MM.1S (cell line): ENCODE data around the gene CASZ1.

Source experiments
- DNase-seq: peaks from one replicate; pipeline ENCODE4 v3.0.0-alpha.2; 2015
- H2AFZ ChIP-seq: fragments of 300-600 bp; sonication (generic); 2 replicates; pipeline ENCODE4 v1.6.0; 2016; ENCODE audit warnings: antibody characterized with exemption, low read length
- H3F3A ChIP-seq: fragments of 300-600 bp; sonication (generic); 2 replicates; pipeline ENCODE4 v1.6.1; 2016; ENCODE audit warnings: mild to moderate bottlenecking, antibody characterized with exemption, low read length, moderate library complexity, mixed read lengths; ENCODE audit not compliant: insufficient read depth
- H3K27ac ChIP-seq: fragments of 300-600 bp; sonication (generic); 2 replicates; pipeline ENCODE4 v1.5.1; 2016; ENCODE audit warnings: mild to moderate bottlenecking, low read length
- H3K27me3 ChIP-seq: fragments of 300-600 bp; sonication (generic); replicated peaks from 2 replicates; pipeline ENCODE4 v1.6.0; 2016; ENCODE audit warnings: low read length; ENCODE audit not compliant: insufficient read depth
- H3K36me3 ChIP-seq: fragments of 300-600 bp; sonication (generic); replicated peaks from 2 replicates; pipeline ENCODE4 v1.6.1; 2016; ENCODE audit warnings: mild to moderate bottlenecking, low read length, mixed read lengths; ENCODE audit not compliant: insufficient read depth
- H3K4me1 ChIP-seq: fragments of 300-600 bp; sonication (generic); 2 replicates; pipeline ENCODE4 v1.6.1; 2016; ENCODE audit warnings: low read length, mixed read lengths
- H3K4me2 ChIP-seq: fragments of 300-600 bp; sonication (generic); 2 replicates; pipeline ENCODE4 v1.6.0; 2016; ENCODE audit warnings: low read depth, low read length
- H3K4me3 ChIP-seq: fragments of 300-600 bp; sonication (generic); 2 replicates; pipeline ENCODE4 v1.5.1; 2016; ENCODE audit warnings: low read length, mixed read lengths
- H3K79me2 ChIP-seq: fragments of 300-600 bp; sonication (generic); 2 replicates; pipeline ENCODE4 v1.6.1; 2016; ENCODE audit warnings: mixed run types, low read length, mixed read lengths
- H3K9ac ChIP-seq: fragments of 300-600 bp; sonication (generic); 2 replicates; pipeline ENCODE4 v1.6.1; 2016; ENCODE audit warnings: low read length, mixed read lengths
- H3K9me2 ChIP-seq: fragments of 300-600 bp; sonication (generic); replicated peaks from 2 replicates; pipeline ENCODE4 v1.6.1; 2016; ENCODE audit warnings: mild to moderate bottlenecking, low read length, mixed read lengths; ENCODE audit not compliant: insufficient read depth
- H3K9me3 ChIP-seq: fragments of 300-600 bp; sonication (generic); replicated peaks from 2 replicates; pipeline ENCODE4 v1.6.1; 2016; ENCODE audit warnings: mild to moderate bottlenecking, low read length, mixed read lengths; ENCODE audit not compliant: insufficient read depth
- H4K20me1 ChIP-seq: fragments of 300-600 bp; sonication (generic); 2 replicates; pipeline ENCODE4 v1.6.1; 2016; ENCODE audit warnings: mild to moderate bottlenecking, low read length, moderate library complexity, mixed read lengths; ENCODE audit not compliant: insufficient read depth
- EZH2 ChIP-seq: fragments of 300-600 bp; sonication (generic); optimal IDR thresholded peaks from 2 replicates; pipeline ENCODE3; 2017; ENCODE audit warnings: low read depth, mild to moderate bottlenecking, antibody characterized with exemption, low read length, mixed read lengths
- EZH2phosphoT487 ChIP-seq: fragments of 300-600 bp; sonication (generic); IDR thresholded peaks from 2 replicates; pipeline ENCODE4 v1.6.1; 2018; ENCODE audit warnings: antibody characterized with exemption, low read length
- TF ChIP-seq, protein P1 (sequence below): fragments of 300-600 bp; sonication (generic); IDR thresholded peaks from 2 replicates; pipeline ENCODE4 v1.5.1; 2016; ENCODE audit warnings: antibody characterized with exemption, low read length, mixed read lengths

Gene CASZ1

DNA sequence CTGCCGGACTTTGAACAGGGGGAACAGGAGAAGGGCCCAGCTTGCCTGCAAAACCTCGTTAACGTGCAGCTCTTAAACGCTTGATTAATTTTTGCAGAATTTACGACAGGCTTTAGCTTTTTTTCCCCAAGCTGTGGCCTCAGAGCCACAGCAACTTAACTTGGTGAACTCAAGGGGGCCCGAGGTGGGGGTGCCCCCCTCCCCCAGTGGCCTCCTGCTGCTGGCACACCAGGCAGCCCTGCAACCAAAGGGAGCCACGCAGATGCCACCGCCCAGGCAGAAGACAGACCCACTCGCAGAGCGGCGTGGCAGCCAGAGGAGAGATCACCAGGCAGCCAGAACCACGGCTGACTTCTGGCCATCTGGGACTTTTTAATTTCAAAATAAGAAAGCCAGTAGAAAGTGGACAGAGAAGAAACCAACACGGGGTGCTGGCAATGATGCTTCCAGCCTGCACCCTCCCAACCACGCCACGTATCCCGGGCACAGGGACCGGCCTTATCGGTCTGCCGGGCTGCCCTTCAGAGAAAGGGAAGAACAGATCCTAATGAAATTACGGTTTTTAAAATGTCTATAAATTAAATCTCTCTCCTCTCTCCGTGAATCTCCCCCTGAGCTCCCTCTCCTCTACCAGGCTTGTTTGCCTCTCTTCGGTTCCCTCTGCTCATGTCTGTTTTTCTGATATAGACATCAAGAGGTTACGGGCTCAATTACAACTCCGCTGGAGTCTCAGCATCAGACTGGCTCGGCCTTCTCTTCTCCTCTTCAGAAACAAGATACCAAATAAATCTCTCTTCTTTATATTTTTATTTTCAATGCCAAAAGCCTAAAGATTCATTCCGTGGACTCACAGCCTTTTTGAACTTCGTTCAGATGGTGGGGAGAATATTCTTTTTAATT lies 6.4 kb downstream of the CASZ1 start:
- H3K27me3 ChIP-seq: peaks cover 95% of the 10 kb centered on the region
- no peak overlapping the region for H3K27ac ChIP-seq
- TF ChIP-seq, protein P1, sequence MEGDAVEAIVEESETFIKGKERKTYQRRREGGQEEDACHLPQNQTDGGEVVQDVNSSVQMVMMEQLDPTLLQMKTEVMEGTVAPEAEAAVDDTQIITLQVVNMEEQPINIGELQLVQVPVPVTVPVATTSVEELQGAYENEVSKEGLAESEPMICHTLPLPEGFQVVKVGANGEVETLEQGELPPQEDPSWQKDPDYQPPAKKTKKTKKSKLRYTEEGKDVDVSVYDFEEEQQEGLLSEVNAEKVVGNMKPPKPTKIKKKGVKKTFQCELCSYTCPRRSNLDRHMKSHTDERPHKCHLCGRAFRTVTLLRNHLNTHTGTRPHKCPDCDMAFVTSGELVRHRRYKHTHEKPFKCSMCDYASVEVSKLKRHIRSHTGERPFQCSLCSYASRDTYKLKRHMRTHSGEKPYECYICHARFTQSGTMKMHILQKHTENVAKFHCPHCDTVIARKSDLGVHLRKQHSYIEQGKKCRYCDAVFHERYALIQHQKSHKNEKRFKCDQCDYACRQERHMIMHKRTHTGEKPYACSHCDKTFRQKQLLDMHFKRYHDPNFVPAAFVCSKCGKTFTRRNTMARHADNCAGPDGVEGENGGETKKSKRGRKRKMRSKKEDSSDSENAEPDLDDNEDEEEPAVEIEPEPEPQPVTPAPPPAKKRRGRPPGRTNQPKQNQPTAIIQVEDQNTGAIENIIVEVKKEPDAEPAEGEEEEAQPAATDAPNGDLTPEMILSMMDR: no peak
- TF ChIP-seq EZH2 (no peak), EZH2phosphoT487 (no peak)
- H3K9me2 ChIP-seq: no peaks in the 10 kb centered on the region
- no peak overlapping the region for H2AFZ ChIP-seq
- no peak overlapping the region for H3K9ac ChIP-seq
- no peak overlapping the region for H3K4me2 ChIP-seq
- no peak for DNase-seq
- H3K9me3 ChIP-seq: no peaks in the 10 kb centered on the region
- no peaks in the 10 kb centered on the region for H4K20me1 ChIP-seq
- no peaks in the 10 kb centered on the region for H3K79me2 ChIP-seq
- no peak overlapping the region for H3K4me3 ChIP-seq
- H3F3A ChIP-seq: no peaks in the 10 kb centered on the region
- no peaks in the 10 kb centered on the region for H3K36me3 ChIP-seq
- H3K4me1 ChIP-seq: no peaks in the 10 kb centered on the region

DNA sequence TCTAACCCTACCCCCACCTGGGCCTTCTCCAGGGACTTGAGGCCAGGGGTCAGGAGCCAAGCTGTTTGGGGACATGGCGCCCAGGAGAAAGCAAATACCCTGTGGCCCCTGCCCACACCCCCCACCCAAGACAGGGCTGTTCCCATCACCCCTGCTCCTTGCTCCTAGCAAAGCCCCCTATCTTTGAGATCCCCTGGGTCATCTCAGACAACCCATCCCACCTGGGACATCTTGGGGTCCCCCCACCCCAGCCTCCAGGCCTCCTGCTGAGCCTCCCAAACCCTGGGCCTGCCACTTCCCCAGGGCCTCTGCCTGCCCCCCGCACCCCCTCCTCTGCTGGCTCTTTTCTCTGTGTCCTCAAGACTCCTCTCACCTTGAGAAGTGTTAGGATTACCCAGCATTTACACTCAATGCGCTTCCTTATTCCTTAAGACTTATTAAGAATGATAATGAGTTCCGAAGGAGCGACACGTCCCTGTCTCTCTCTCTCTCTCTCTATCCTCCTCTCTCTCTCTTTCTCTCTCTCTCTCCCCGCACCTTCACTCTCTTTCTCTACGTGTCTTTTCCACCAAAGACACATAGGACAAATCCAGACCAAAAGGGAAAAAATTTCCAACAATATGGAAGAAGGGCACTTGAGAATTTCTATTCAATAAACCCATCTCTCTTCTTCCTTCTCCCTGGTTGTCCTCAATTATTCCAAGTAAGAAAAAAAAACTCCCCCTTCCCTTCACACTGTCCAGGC lies 7.2 kb downstream of the CASZ1 start:
- no peaks in the 10 kb centered on the region for H3K9me2 ChIP-seq
- H3F3A ChIP-seq: no peaks in the 10 kb centered on the region
- H3K27me3 ChIP-seq: peaks cover 97% of the 10 kb centered on the region
- H3K4me3 ChIP-seq: no peak overlapping the region
- no peak for DNase-seq
- no peak overlapping the region for H2AFZ ChIP-seq
- no peaks in the 10 kb centered on the region for H4K20me1 ChIP-seq
- no peaks in the 10 kb centered on the region for H3K9me3 ChIP-seq
- H3K79me2 ChIP-seq: no peaks in the 10 kb centered on the region
- TF ChIP-seq, protein P1: no peak
- TF ChIP-seq EZH2: no peak
- no peak for TF ChIP-seq EZH2phosphoT487
- H3K36me3 ChIP-seq: no peaks in the 10 kb centered on the region
- H3K9ac ChIP-seq: no peak overlapping the region
- no peak overlapping the region for H3K27ac ChIP-seq
- no peaks in the 10 kb centered on the region for H3K4me1 ChIP-seq
- H3K4me2 ChIP-seq: no peak overlapping the region

DNA sequence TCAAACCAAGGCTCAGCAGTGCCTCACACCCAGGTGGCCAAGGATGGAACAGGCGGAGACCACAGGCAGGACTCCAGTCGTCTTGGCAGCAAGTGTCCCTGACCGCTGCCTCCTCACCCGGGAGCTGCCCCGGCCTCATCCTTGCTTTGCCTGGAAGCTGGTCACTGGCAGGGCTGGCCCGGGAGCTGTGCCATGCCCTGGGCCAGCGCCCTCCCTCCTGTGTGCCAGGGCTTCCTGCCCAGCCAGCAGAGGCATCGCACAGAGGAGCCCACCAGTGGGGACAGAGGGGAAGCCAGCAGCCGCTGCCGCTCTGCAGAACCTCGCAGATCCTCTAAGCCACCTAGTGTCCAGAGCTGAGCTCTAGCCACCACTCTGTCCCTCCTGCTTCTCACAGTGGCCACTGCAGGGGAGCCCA lies 7.8 kb downstream of the CASZ1 start:
- no peaks in the 10 kb centered on the region for H3K9me3 ChIP-seq
- H3K79me2 ChIP-seq: no peaks in the 10 kb centered on the region
- no peaks in the 10 kb centered on the region for H3F3A ChIP-seq
- H2AFZ ChIP-seq: no peak overlapping the region
- H3K4me3 ChIP-seq: no peak overlapping the region
- H3K4me1 ChIP-seq: no peaks in the 10 kb centered on the region
- no peaks in the 10 kb centered on the region for H3K9me2 ChIP-seq
- DNase-seq: no peak
- no peaks in the 10 kb centered on the region for H3K36me3 ChIP-seq
- H3K9ac ChIP-seq: no peak overlapping the region
- TF ChIP-seq EZH2phosphoT487 (no peak), EZH2 (no peak)
- TF ChIP-seq, protein P1: no peak
- no peaks in the 10 kb centered on the region for H4K20me1 ChIP-seq
- peaks cover 97% of the 10 kb centered on the region for H3K27me3 ChIP-seq
- H3K4me2 ChIP-seq: no peak overlapping the region
- H3K27ac ChIP-seq: no peak overlapping the region
